Fibroblast of lung (primary cell): ENCODE data around the gene RADIL. TPM values are rescaled to one million over a fixed set of nuclear protein-coding genes. Genes with fewer than 3 reads are reported as not detected.

Source experiments
- DNase-seq, 2 donors: peaks; one replicate each; pipeline versions ENCODE4 v3.0.0 to v3.0.0-alpha.2; 2010; ENCODE audit warnings: low read depth in 2 of 2
- H2AFZ ChIP-seq: 2 replicates; pipeline ENCODE4 v1.5.1; 2012; ENCODE audit warnings: low read length, control low read depth, inconsistent platforms
- H3K27ac ChIP-seq: 2 replicates; pipeline ENCODE4 v1.5.1; 2011; ENCODE audit warnings: low read length, control low read depth; ENCODE audit not compliant: insufficient read depth
- H3K27me3 ChIP-seq: 2 replicates; pipeline ENCODE4 v1.5.1; 2011; ENCODE audit warnings: mild to moderate bottlenecking, low read length; ENCODE audit not compliant: control insufficient read depth, insufficient read depth
- H3K36me3 ChIP-seq: 2 replicates; pipeline ENCODE4 v1.5.1; 2011; ENCODE audit warnings: low read length; ENCODE audit not compliant: control insufficient read depth, insufficient read depth
- H3K4me1 ChIP-seq: 2 replicates; pipeline ENCODE4 v1.5.1; 2011; ENCODE audit warnings: low read length; ENCODE audit not compliant: control insufficient read depth, insufficient read depth; ENCODE audit errors: extremely low read depth
- H3K4me2 ChIP-seq: 2 replicates; pipeline ENCODE4 v1.5.1; 2011; ENCODE audit warnings: low read length, control low read depth; ENCODE audit not compliant: insufficient read depth; ENCODE audit errors: extremely low read depth
- H3K4me3 ChIP-seq, 4 experiments: fragments of 200-600 bp in 1 of 4; sonication (generic) in 1 of 4; replicated peaks in 1 of 4; 2 replicates each; pipeline ENCODE4 v1.5.1; 2011 to 2016; ENCODE audit warnings: low read length in 4 of 4, low read depth in 3 of 4, mild to moderate bottlenecking in 3 of 4, control low read depth in 2 of 4, inconsistent platforms in 1 of 4, mixed read lengths in 1 of 4; ENCODE audit not compliant: insufficient read depth in 1 of 4; ENCODE audit errors: control extremely low read depth in 1 of 4
- H3K79me2 ChIP-seq: 2 replicates; pipeline ENCODE4 v1.5.1; 2012; ENCODE audit warnings: mild to moderate bottlenecking, low read length, inconsistent platforms; ENCODE audit not compliant: control insufficient read depth, insufficient read depth
- H3K9ac ChIP-seq: 2 replicates; pipeline ENCODE4 v1.5.1; 2011; ENCODE audit warnings: mild to moderate bottlenecking, low read length, control low read depth; ENCODE audit not compliant: insufficient read depth
- H3K9me3 ChIP-seq: 2 replicates; pipeline ENCODE4 v1.5.1; 2012; ENCODE audit warnings: low read depth, low read length; ENCODE audit not compliant: control insufficient read depth, insufficient read depth
- H4K20me1 ChIP-seq: 2 replicates; pipeline ENCODE4 v1.5.1; 2011; ENCODE audit warnings: low read length; ENCODE audit not compliant: control insufficient read depth, insufficient read depth; ENCODE audit errors: extremely low read depth
- CTCF ChIP-seq, 2 donors: IDR thresholded peaks in 1 of 2; conservative IDR thresholded peaks in 1 of 2; 1 replicate in 1 of 2; 2 replicates in 1 of 2; pipeline ENCODE4 v1.5.1; 2011 to 2012; ENCODE audit warnings: low read length in 2 of 2, control low read depth in 1 of 2, inconsistent platforms in 1 of 2, low read depth in 1 of 2, mild to moderate bottlenecking in 1 of 2
- EZH2 ChIP-seq: IDR thresholded peaks from 2 replicates; pipeline ENCODE4 v1.5.1; 2012; ENCODE audit warnings: low read length, control low read depth, mild to moderate bottlenecking; ENCODE audit errors: missing control alignments
- polyA plus RNA-seq, 2 donors: library from polyadenylated mRNA; depleted of rRNA in 1 of 2; stranded (reverse) in 1 of 2; unstranded in 1 of 2; fragments of >200 nt; gene quantifications; 2 replicates each; pipeline ENCODE4 v1.2.1, GENCODE V29; 2011 to 2012; ENCODE audit warnings: missing spikeins in 1 of 2
- total RNA-seq: library from RNA; depleted of rRNA; stranded (reverse); fragments of >200 nt; gene quantifications from 2 replicates; pipeline ENCODE4 v1.2.1, GENCODE V29; 2014

Gene RADIL
- total and polyA plus RNA-seq, 2 donors (not counting 1 experiment from before 2014, with no cell fraction given), result 0.33 to 0.85 TPM

GRCh38 chr7:4882169-4883032 lies 1.1 kb downstream of the RADIL start:
- H3K9me3 ChIP-seq, result no peaks in the 10 kb centered on the region
- H3K27me3 ChIP-seq, result no peaks in the 10 kb centered on the region
- DNase-seq, result peak; percentile 61 to 78
- H3K4me1 ChIP-seq, result peaks cover 8% of the 10 kb centered on the region
- H3K36me3 ChIP-seq, result no peaks in the 10 kb centered on the region
- H3K4me3 ChIP-seq, result peak overlapping the region; percentile 34 to 59 (median 54)
- H3K27ac ChIP-seq, result peak overlapping the region; percentile 87
- peak overlapping the region; percentile 94 for H2AFZ ChIP-seq
- no peaks in the 10 kb centered on the region for H3K79me2 ChIP-seq
- TF ChIP-seq EZH2 (no peak), CTCF (conservative IDR thresholded peaks at IDR 0.05 in 1 of 2, IDR thresholded peaks at IDR 0.05 in 1 of 2; ENCODE audit: low read depth in 1 of 2, low read length in 2 of 2) (no peak)
- H4K20me1 ChIP-seq, result no peaks in the 10 kb centered on the region
- peak overlapping the region; percentile 99 for H3K4me2 ChIP-seq
- peak overlapping the region; percentile 66 for H3K9ac ChIP-seq

GRCh38 chr7:4880218-4880617 lies 3.3 kb downstream of the RADIL start:
- Histone ChIP-seq H3K4me1 (peaks cover 8% of the 10 kb centered on the region), H2AFZ (no peak overlapping the region), H3K9ac (no peak overlapping the region), H3K4me2 (no peak overlapping the region), H3K36me3 (no peaks in the 10 kb centered on the region), H3K4me3 (no peak overlapping the region), H3K27ac (no peak overlapping the region), H3K9me3 (no peaks in the 10 kb centered on the region), H3K27me3 (no peaks in the 10 kb centered on the region), H3K79me2 (no peaks in the 10 kb centered on the region), H4K20me1 (no peaks in the 10 kb centered on the region)
- TF ChIP-seq EZH2, result no peak
- TF ChIP-seq CTCF (conservative IDR thresholded peaks at IDR 0.05 in 1 of 2, IDR thresholded peaks at IDR 0.05 in 1 of 2; ENCODE audit: low read depth in 1 of 2, low read length in 2 of 2), result no peak
- DNase-seq, result peak in 1 of 2 donors; percentile 20

DNA sequence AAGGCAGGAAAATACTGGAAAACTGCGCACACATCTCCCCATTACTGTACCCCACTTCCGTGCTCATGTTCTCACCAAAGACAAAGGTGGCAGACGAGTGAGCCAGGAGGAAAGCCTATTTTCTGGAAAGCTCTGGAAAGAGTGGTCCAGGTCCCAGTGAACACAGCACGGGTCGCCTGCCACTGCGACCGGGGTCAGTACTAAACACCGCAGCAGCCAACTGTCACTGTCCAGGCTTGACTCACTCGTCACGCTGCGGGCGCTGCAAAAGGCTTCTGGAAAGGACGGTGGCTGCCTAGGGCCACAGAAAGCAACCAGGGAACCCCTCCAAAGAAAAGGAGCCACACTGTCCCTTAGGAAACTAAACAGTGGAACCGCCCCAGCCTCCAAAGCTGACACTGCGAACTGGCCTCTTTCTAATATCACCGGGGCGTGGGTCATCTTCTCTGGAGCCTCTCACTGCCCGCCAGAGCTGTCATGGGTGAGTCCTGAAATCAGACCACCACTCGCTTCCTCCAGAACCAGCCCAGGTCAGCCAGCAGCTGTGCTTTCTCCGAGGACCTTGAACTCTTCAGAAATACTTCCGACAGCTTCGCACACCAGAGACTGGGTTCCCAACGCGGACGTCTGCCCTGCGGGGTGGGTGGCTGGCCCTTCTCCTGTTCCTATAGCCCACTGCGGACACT lies 4.0 kb downstream of the RADIL start:
- Histone ChIP-seq H3K27ac (no peak overlapping the region), H4K20me1 (no peaks in the 10 kb centered on the region), H2AFZ (peak overlapping the region; percentile 4), H3K4me1 (peaks cover 8% of the 10 kb centered on the region), H3K9ac (no peak overlapping the region), H3K4me2 (no peak overlapping the region), H3K79me2 (no peaks in the 10 kb centered on the region), H3K4me3 (no peak overlapping the region), H3K9me3 (no peaks in the 10 kb centered on the region), H3K36me3 (no peaks in the 10 kb centered on the region), H3K27me3 (no peaks in the 10 kb centered on the region)
- TF ChIP-seq EZH2, result no peak
- no peak for DNase-seq
